ENCODE measurements around the gene HEMGN. TPM values are rescaled to one million over a fixed set of nuclear protein-coding genes. Genes with fewer than 3 reads are reported as not detected.

HEMGN gene
- total and polyA plus RNA-seq, 2 of the 8 experiments (the other 6 are each of a cell fraction or from before 2014, with no cell fraction given) = not detected

DNA sequence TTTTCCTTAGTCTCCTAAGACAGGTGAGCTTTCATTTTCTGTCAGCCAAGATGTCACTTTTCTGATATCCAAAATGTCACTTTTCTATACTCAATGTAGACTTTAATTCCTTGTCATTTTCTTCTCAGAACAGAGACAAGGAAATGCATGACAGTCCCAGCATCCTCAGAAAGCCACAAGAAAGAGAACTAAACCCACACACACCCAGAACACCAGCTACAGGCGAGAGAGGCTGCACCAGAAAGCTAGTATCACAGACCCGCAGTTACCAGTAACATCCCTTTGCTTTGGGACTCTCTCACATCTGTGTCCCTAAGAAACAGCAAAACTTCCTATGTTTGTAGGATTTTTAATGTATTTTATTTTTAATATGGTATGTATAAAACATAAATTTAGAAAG, 32.7 kb downstream of the HEMGN start:
- no peak overlapping the region for H3K4me2 ChIP-seq (ENCODE audit: insufficient read depth in 1 of 2, low read depth in 2 of 2, low read length in 2 of 2)
- no peak overlapping the region for H2BK20ac ChIP-seq (ENCODE audit: low read length)
- DNase-seq (ENCODE audit: low read depth in 1 of 2, low spot score in 2 of 2) = no peak
- no peak overlapping the region for H3K14ac ChIP-seq (ENCODE audit: insufficient read length)
- H2AFZ ChIP-seq (ENCODE audit: low read length) = no peak overlapping the region
- H3K9me3 ChIP-seq (ENCODE audit: insufficient read depth in 2 of 2, low read depth in 1 of 2, low read length in 1 of 2) = no peaks in the 10 kb centered on the region
- H4K8ac ChIP-seq (ENCODE audit: extremely low read depth, insufficient read depth, low read length) = no peak overlapping the region
- ChIA-PET CTCF (ENCODE audit: partially characterized antibody) (interaction anchor here (1.2 to 2.0 kb wide), 2 partner anchors 9 kb away, joined by 3 to 5 read pairs; no protein-coding TSS in a partner anchor), POLR2A (ENCODE audit: partially characterized antibody) (no interaction called here)
- TF ChIP-seq, protein P1, sequence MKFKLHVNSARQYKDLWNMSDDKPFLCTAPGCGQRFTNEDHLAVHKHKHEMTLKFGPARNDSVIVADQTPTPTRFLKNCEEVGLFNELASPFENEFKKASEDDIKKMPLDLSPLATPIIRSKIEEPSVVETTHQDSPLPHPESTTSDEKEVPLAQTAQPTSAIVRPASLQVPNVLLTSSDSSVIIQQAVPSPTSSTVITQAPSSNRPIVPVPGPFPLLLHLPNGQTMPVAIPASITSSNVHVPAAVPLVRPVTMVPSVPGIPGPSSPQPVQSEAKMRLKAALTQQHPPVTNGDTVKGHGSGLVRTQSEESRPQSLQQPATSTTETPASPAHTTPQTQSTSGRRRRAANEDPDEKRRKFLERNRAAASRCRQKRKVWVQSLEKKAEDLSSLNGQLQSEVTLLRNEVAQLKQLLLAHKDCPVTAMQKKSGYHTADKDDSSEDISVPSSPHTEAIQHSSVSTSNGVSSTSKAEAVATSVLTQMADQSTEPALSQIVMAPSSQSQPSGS (IDR thresholded peaks at IDR 0.05; ENCODE audit: low read length) = no peak
- TF ChIP-seq CBX5 (IDR thresholded peaks at IDR 0.05; ENCODE audit: low read depth, low read length) (no peak), CBX8 (IDR thresholded peaks at IDR 0.05; ENCODE audit: borderline replicate concordance, low read depth, low read length) (no peak), JUN (IDR thresholded peaks at IDR 0.05; ENCODE audit: low read depth, low read length) (no peak), POLR2AphosphoS5 (IDR thresholded peaks at IDR 0.05; ENCODE audit: low read depth, low read length) (no peak), MAFK (IDR thresholded peaks at IDR 0.05; ENCODE audit: low read depth, low read length) (no peak), POLR2A (IDR thresholded peaks at IDR 0.05; ENCODE audit: control extremely low read depth in 1 of 2, low read depth in 2 of 2, low read length in 2 of 2) (no peak), SP4 (IDR thresholded peaks at IDR 0.05; ENCODE audit: low read length) (no peak), YY1 (IDR thresholded peaks at IDR 0.05; ENCODE audit: low read depth, low read length) (no peak), SP2 (IDR thresholded peaks at IDR 0.05; ENCODE audit: low read length) (no peak)
- no peak overlapping the region for H3K56ac ChIP-seq (replicated peaks; ENCODE audit: insufficient read length, low read depth, low read length)
- H3K23me2 ChIP-seq (ENCODE audit: low read depth, low read length) = no peaks in the 10 kb centered on the region
- 84% methylated on average over 2 of the region's 2 CpGs; no CpG with 5 or more reads in 1 of the 2 experiments for WGBS, 2 experiments (ENCODE audit: extremely low coverage in 1 of 2, insufficient coverage in 1 of 2, insufficient read length in 1 of 2, insufficient replicate concordance in 2 of 2, low coverage in 1 of 2, low lambda C conversion rate in 2 of 2, missing lambda C conversion rate in 1 of 2)
- H3K79me2 ChIP-seq (ENCODE audit: control insufficient read depth in 1 of 2, insufficient read depth in 2 of 2, low read length in 2 of 2) = no peaks in the 10 kb centered on the region
- H3K9ac ChIP-seq (replicated peaks in 1 of 4; ENCODE audit: extremely low read depth in 1 of 4, low read depth in 3 of 4, low read length in 3 of 4) = no peak overlapping the region
- no peaks in the 10 kb centered on the region for H3K27me3 ChIP-seq (replicated peaks in 1 of 4; ENCODE audit: control insufficient read depth in 3 of 4, extremely low read depth in 1 of 4, insufficient read depth in 3 of 4, low read length in 3 of 4)
- FAIRE-seq = no peak
- H3K23ac ChIP-seq (ENCODE audit: insufficient read length) = no peak overlapping the region
- no peak overlapping the region for H2AK5ac ChIP-seq (ENCODE audit: low read depth, low read length)
- H2BK15ac ChIP-seq (ENCODE audit: low read length) = no peak overlapping the region
- no peak overlapping the region for H2BK5ac ChIP-seq (ENCODE audit: low read depth, low read length)
- no peak overlapping the region for H4K5ac ChIP-seq (ENCODE audit: insufficient read length, low read depth, low read length)
- no peaks in the 10 kb centered on the region for H3K4me1 ChIP-seq (replicated peaks in 1 of 4; ENCODE audit: control insufficient read depth in 3 of 4, insufficient read depth in 4 of 4, low read length in 3 of 4)
- peaks cover 3% of the 10 kb centered on the region; the same call in 1 of the 2 replicates for H3K79me1 ChIP-seq (ENCODE audit: low read depth, low read length)
- H3K4ac ChIP-seq (replicated peaks; ENCODE audit: insufficient read length, low read depth, low read length) = no peak overlapping the region
- H2BK120ac ChIP-seq (replicated peaks; ENCODE audit: low read depth, low read length) = no peak overlapping the region
- no peak overlapping the region for H3K4me3 ChIP-seq (ENCODE audit: extremely low read depth in 1 of 4, insufficient read depth in 2 of 4, low read depth in 3 of 4, low read length in 4 of 4)
- no peak overlapping the region for H2BK12ac ChIP-seq (ENCODE audit: low read depth, low read length)
- H3K36me3 ChIP-seq (ENCODE audit: control insufficient read depth in 2 of 4, insufficient read depth in 4 of 4, low read length in 3 of 4) = peaks cover 0 to 4% (median 1%) of the 10 kb centered on the region in 4 experiments; a peak in 3 of 8 replicates
- no peak overlapping the region for H3K27ac ChIP-seq (ENCODE audit: low read depth, low read length)
- no peak overlapping the region for H3K18ac ChIP-seq (ENCODE audit: extremely low read depth, low read length)
- H4K91ac ChIP-seq (replicated peaks; ENCODE audit: insufficient read length, low read length) = no peak overlapping the region
- H4K20me1 ChIP-seq (replicated peaks in 1 of 2; ENCODE audit: control insufficient read depth in 1 of 2, insufficient read depth in 2 of 2, low read length in 2 of 2) = peaks cover 0 to 3% of the 10 kb centered on the region in 2 experiments
